ENCODE measurements around the gene BHLHE41. TPM values are rescaled to one million over a fixed set of nuclear protein-coding genes. Genes with fewer than 3 reads are reported as not detected.

The BHLHE41 gene
- total RNA-seq, 2 donors from 2014 or later = 0.11 to 3.5 TPM

- Mint-ChIP-seq H3K4me1 (peaks cover 32% of the 10 kb centered on the region), H3K27me3 (ENCODE audit: insufficient read depth) (no peaks in the 10 kb centered on the region), H3K9me3 (no peaks in the 10 kb centered on the region), H3K36me3 (ENCODE audit: low read depth) (no peaks in the 10 kb centered on the region), H3K4me3 (no peak overlapping the region), H3K27ac (no peak overlapping the region)
- H3K4me1 ChIP-seq (ENCODE audit: control insufficient read depth, insufficient read depth, low read length) = no peaks in the 10 kb centered on the region
- H3K9ac ChIP-seq (ENCODE audit: extremely low read depth, low read length, poor library complexity, severe bottlenecking) = no peak overlapping the region
- no peak overlapping the region for H3K27ac ChIP-seq (ENCODE audit: low read depth, low read length)
- H3K9me3 ChIP-seq (ENCODE audit: control insufficient read depth, low read length) = no peaks in the 10 kb centered on the region
- TF ChIP-seq CTCF (conservative IDR thresholded peaks at IDR 0.05) = peak; percentile 88
- no peaks in the 10 kb centered on the region for H3K36me3 ChIP-seq (ENCODE audit: control insufficient read depth, insufficient read depth, low read length)
- H3K27me3 ChIP-seq (ENCODE audit: control insufficient read depth, insufficient read depth, low read length, poor library complexity, severe bottlenecking) = no peaks in the 10 kb centered on the region
- peak; percentile 76 for DNase-seq
- no peak overlapping the region for H3K4me3 ChIP-seq (ENCODE audit: low read length)
- 71 to 74% methylated on average over 5 to 6 of the region's 6 CpGs for WGBS, 2 experiments (ENCODE audit: insufficient coverage in 1 of 2, insufficient read length in 1 of 2)
Observed at GRCh38 chr12:26091822-26092221, 33.0 kb downstream of the BHLHE41 start.

- Histone ChIP-seq H3K4me3 (ENCODE audit: low read length) (no peak overlapping the region), H3K27ac (ENCODE audit: low read depth, low read length) (no peak overlapping the region), H3K9me3 (ENCODE audit: control insufficient read depth, low read length) (no peaks in the 10 kb centered on the region), H3K27me3 (ENCODE audit: control insufficient read depth, insufficient read depth, low read length, poor library complexity, severe bottlenecking) (no peaks in the 10 kb centered on the region), H3K9ac (ENCODE audit: extremely low read depth, low read length, poor library complexity, severe bottlenecking) (no peak overlapping the region), H3K4me1 (ENCODE audit: control insufficient read depth, insufficient read depth, low read length) (no peaks in the 10 kb centered on the region), H3K36me3 (ENCODE audit: control insufficient read depth, insufficient read depth, low read length) (no peaks in the 10 kb centered on the region)
- WGBS, 2 experiments (ENCODE audit: insufficient coverage in 1 of 2, insufficient read length in 1 of 2) = 76 to 92% methylated on average over 5 to 11 of the region's 11 CpGs
- Mint-ChIP-seq H3K27me3 (ENCODE audit: insufficient read depth) (no peaks in the 10 kb centered on the region), H3K4me1 (peaks cover 32% of the 10 kb centered on the region), H3K36me3 (ENCODE audit: low read depth) (no peaks in the 10 kb centered on the region), H3K27ac (no peak overlapping the region), H3K9me3 (no peaks in the 10 kb centered on the region), H3K4me3 (no peak overlapping the region)
- TF ChIP-seq CTCF (conservative IDR thresholded peaks at IDR 0.05) = no peak
- no peak for DNase-seq
Observed at GRCh38 chr12:26090836-26091510, 33.9 kb downstream of the BHLHE41 start.

- Histone ChIP-seq H3K27me3 (ENCODE audit: control insufficient read depth, insufficient read depth, low read length, poor library complexity, severe bottlenecking) (no peaks in the 10 kb centered on the region), H3K36me3 (ENCODE audit: control insufficient read depth, insufficient read depth, low read length) (no peaks in the 10 kb centered on the region), H3K27ac (ENCODE audit: low read depth, low read length) (no peak overlapping the region), H3K4me1 (ENCODE audit: control insufficient read depth, insufficient read depth, low read length) (no peaks in the 10 kb centered on the region), H3K9ac (ENCODE audit: extremely low read depth, low read length, poor library complexity, severe bottlenecking) (no peak overlapping the region), H3K4me3 (ENCODE audit: low read length) (no peak overlapping the region), H3K9me3 (ENCODE audit: control insufficient read depth, low read length) (no peaks in the 10 kb centered on the region)
- Mint-ChIP-seq H3K36me3 (ENCODE audit: low read depth) (peaks cover 8% of the 10 kb centered on the region), H3K4me1 (peaks cover 32% of the 10 kb centered on the region), H3K9me3 (peaks cover 9% of the 10 kb centered on the region), H3K27me3 (ENCODE audit: insufficient read depth) (no peaks in the 10 kb centered on the region), H3K27ac (peak overlapping the region; percentile 41), H3K4me3 (no peak overlapping the region)
- TF ChIP-seq CTCF (conservative IDR thresholded peaks at IDR 0.05) = no peak
- DNase-seq = no peak
- WGBS, 2 experiments (ENCODE audit: insufficient coverage in 1 of 2, insufficient read length in 1 of 2) = 67 to 78% methylated on average over 1 to 2 of the region's 2 CpGs
Observed at GRCh38 chr12:26088998-26089397, 35.8 kb downstream of the BHLHE41 start.

Data from endodermal cell (in vitro differentiated cells).